Loucy (cell line): ENCODE results near the gene ABHD5.

Experiments
- H2AFZ ChIP-seq: fragments of 200-600 bp; sonication (generic); 2 replicates; pipeline ENCODE4 v1.6.0; 2016; ENCODE audit warnings: antibody characterized with exemption, mild to moderate bottlenecking, low read length, moderate library complexity
- H3F3A ChIP-seq: fragments of 200-600 bp; 2 replicates; pipeline ENCODE4 v1.6.0; 2016; ENCODE audit warnings: antibody characterized with exemption, low read depth, mild to moderate bottlenecking
- H3K27me3 ChIP-seq: fragments of 200-600 bp; sonication (generic); 2 replicates; pipeline ENCODE4 v1.6.1; 2014; ENCODE audit warnings: low read length, mild to moderate bottlenecking; ENCODE audit not compliant: insufficient read depth, poor library complexity, severe bottlenecking
- H3K36me3 ChIP-seq: fragments of 200-600 bp; sonication (generic); 2 replicates; pipeline ENCODE4 v1.6.1; 2016; ENCODE audit warnings: low read length; ENCODE audit not compliant: insufficient read depth
- H3K4me1 ChIP-seq: fragments of 200-600 bp; sonication (generic); 2 replicates; pipeline ENCODE4 v1.5.1; 2014; ENCODE audit warnings: low read length, mild to moderate bottlenecking; ENCODE audit not compliant: insufficient read depth, poor library complexity, severe bottlenecking
- H3K4me2 ChIP-seq: fragments of 200-600 bp; sonication (generic); 2 replicates; pipeline ENCODE4 v1.6.0; 2014; ENCODE audit warnings: antibody characterized with exemption, low read length, low read depth, mild to moderate bottlenecking; ENCODE audit not compliant: poor library complexity, severe bottlenecking
- H3K4me3 ChIP-seq: fragments of 200-600 bp; sonication (generic); 2 replicates; pipeline ENCODE4 v1.5.1; 2014; ENCODE audit warnings: low read length, mild to moderate bottlenecking, mixed read lengths; ENCODE audit not compliant: poor library complexity, severe bottlenecking
- H3K79me2 ChIP-seq: fragments of 200-600 bp; sonication (generic); 2 replicates; pipeline ENCODE4 v1.6.1; 2014; ENCODE audit warnings: low read length; ENCODE audit not compliant: insufficient read depth
- H3K9ac ChIP-seq: fragments of 200-600 bp; sonication (generic); 2 replicates; pipeline ENCODE4 v1.6.0; 2014; ENCODE audit warnings: mild to moderate bottlenecking, low read depth, low read length, moderate library complexity; ENCODE audit not compliant: poor library complexity, severe bottlenecking
- H3K9me2 ChIP-seq: fragments of 200-600 bp; sonication (generic); replicated peaks from 2 replicates; pipeline ENCODE4 v1.6.1; 2016; ENCODE audit warnings: low read depth, low read length, mixed read lengths
- H3K9me3 ChIP-seq: fragments of 200-600 bp; sonication (generic); 2 replicates; pipeline ENCODE4 v1.6.1; 2014; ENCODE audit warnings: mild to moderate bottlenecking, antibody characterized with exemption, low read length, low read depth; ENCODE audit not compliant: insufficient read depth
- H4K20me1 ChIP-seq: fragments of 200-600 bp; sonication (generic); 2 replicates; pipeline ENCODE4 v1.6.0; 2014; ENCODE audit warnings: antibody characterized with exemption, low read length, mild to moderate bottlenecking; ENCODE audit not compliant: insufficient read depth, poor library complexity, severe bottlenecking
- CTCF ChIP-seq: fragments of 200-600 bp; sonication (generic); conservative IDR thresholded peaks from 2 replicates; pipeline ENCODE4 v1.5.1; 2014; ENCODE audit warnings: mild to moderate bottlenecking, antibody characterized with exemption, low read length
- EZH2phosphoT487 ChIP-seq: fragments of 200-600 bp; IDR thresholded peaks from 2 replicates; pipeline ENCODE4 v1.6.1; 2018; ENCODE audit warnings: antibody characterized with exemption, mild to moderate bottlenecking, moderate library complexity, borderline replicate concordance

Gene ABHD5

GRCh38 chr3:43670635-43671522 is 19.9 kb upstream of the ABHD5 start:
- Histone ChIP-seq H2AFZ (no peak overlapping the region), H3K4me2 (no peak overlapping the region)
- no peak for TF ChIP-seq EZH2phosphoT487
- TF ChIP-seq CTCF: no peak

GRCh38 chr3:43674345-43675085 is 16.2 kb upstream of the ABHD5 start:
- H3F3A ChIP-seq: no peaks in the 10 kb centered on the region
- H3K79me2 ChIP-seq: no peaks in the 10 kb centered on the region
- no peak overlapping the region for H3K4me3 ChIP-seq
- H3K4me1 ChIP-seq: no peaks in the 10 kb centered on the region
- H3K9me3 ChIP-seq: no peaks in the 10 kb centered on the region
- no peaks in the 10 kb centered on the region for H3K27me3 ChIP-seq
- TF ChIP-seq CTCF: no peak
- TF ChIP-seq EZH2phosphoT487: no peak
- H4K20me1 ChIP-seq: no peaks in the 10 kb centered on the region
- no peaks in the 10 kb centered on the region for H3K36me3 ChIP-seq
- no peaks in the 10 kb centered on the region for H3K9me2 ChIP-seq
- no peak overlapping the region for H3K4me2 ChIP-seq
- H2AFZ ChIP-seq: no peak overlapping the region
- H3K9ac ChIP-seq: no peak overlapping the region

More at GRCh38 chr3:43670635-43671522, 19.9 kb upstream of the ABHD5 start:
- Histone ChIP-seq H3K9me2 (no peaks in the 10 kb centered on the region), H3K27me3 (no peaks in the 10 kb centered on the region), H3F3A (no peaks in the 10 kb centered on the region), H4K20me1 (no peaks in the 10 kb centered on the region), H3K9me3 (no peaks in the 10 kb centered on the region), H3K9ac (no peak overlapping the region), H3K79me2 (no peaks in the 10 kb centered on the region), H3K36me3 (no peaks in the 10 kb centered on the region), H3K4me3 (no peak overlapping the region), H3K4me1 (no peaks in the 10 kb centered on the region)

GRCh38 chr3:43675593-43675992 is 15.1 kb upstream of the ABHD5 start:
- Histone ChIP-seq H3K4me1 (no peaks in the 10 kb centered on the region), H3K36me3 (no peaks in the 10 kb centered on the region), H2AFZ (no peak overlapping the region), H3F3A (no peaks in the 10 kb centered on the region), H3K9me3 (no peaks in the 10 kb centered on the region), H4K20me1 (no peaks in the 10 kb centered on the region), H3K27me3 (no peaks in the 10 kb centered on the region), H3K9ac (no peak overlapping the region), H3K4me2 (no peak overlapping the region), H3K9me2 (no peaks in the 10 kb centered on the region), H3K4me3 (no peak overlapping the region), H3K79me2 (no peaks in the 10 kb centered on the region)
- TF ChIP-seq EZH2phosphoT487: no peak
- no peak for TF ChIP-seq CTCF
